Neutrophil (primary cell): Measurements from ENCODE around the gene DNAH10.

Experiments
- H3K27ac ChIP-seq: fragments of 200-600 bp; sonication (generic); 2 replicates; pipeline ENCODE4 v1.5.1; 2016; ENCODE audit warnings: mild to moderate bottlenecking, moderate library complexity
- H3K27me3 ChIP-seq: fragments of 200-600 bp; sonication (generic); 2 replicates; pipeline ENCODE4 v1.6.0; 2016; ENCODE audit warnings: mild to moderate bottlenecking
- H3K36me3 ChIP-seq: fragments of 200-600 bp; sonication (generic); 2 replicates; pipeline ENCODE4 v1.5.1; 2017
- H3K4me1 ChIP-seq, 2 experiments: fragments of 200-600 bp in 1 of 2; sonication (generic) in 1 of 2; 1 replicate in 1 of 2; 2 replicates in 1 of 2; pipeline versions ENCODE4 v1.5.1 to v1.6.1; 2013 to 2016; ENCODE audit warnings: low read depth in 1 of 2, low read length in 1 of 2, mild to moderate bottlenecking in 1 of 2, moderate library complexity in 1 of 2; ENCODE audit not compliant: control insufficient read depth in 1 of 2, insufficient read depth in 1 of 2
- H3K4me3 ChIP-seq, 2 experiments: fragments of 200-600 bp in 1 of 2; sonication (generic) in 1 of 2; 1 replicate in 1 of 2; 2 replicates in 1 of 2; pipeline ENCODE4 v1.5.1; 2013 to 2016; ENCODE audit warnings: low read depth in 1 of 2, low read length in 1 of 2, mild to moderate bottlenecking in 1 of 2, moderate library complexity in 1 of 2
- H3K9me3 ChIP-seq: fragments of 200-600 bp; sonication (generic); 2 replicates; pipeline ENCODE4 v1.5.1; 2016
- CTCF ChIP-seq: fragments of 200-600 bp; sonication (generic); IDR thresholded peaks from 2 replicates; pipeline ENCODE4 v1.5.1; 2016; ENCODE audit warnings: antibody characterized with exemption

Gene DNAH10

GRCh38 chr12:123952037-123952436 is 189.9 kb downstream of the DNAH10 start:
- H3K4me1 ChIP-seq: no peaks in the 10 kb centered on the region
- TF ChIP-seq CTCF: no peak
- no peak overlapping the region for H3K27ac ChIP-seq
- no peaks in the 10 kb centered on the region for H3K27me3 ChIP-seq
- H3K4me3 ChIP-seq: no peak overlapping the region
- H3K9me3 ChIP-seq: no peaks in the 10 kb centered on the region
- H3K36me3 ChIP-seq: no peaks in the 10 kb centered on the region

GRCh38 chr12:123954647-123955350 is 192.7 kb downstream of the DNAH10 start:
- no peaks in the 10 kb centered on the region for H3K27me3 ChIP-seq
- no peaks in the 10 kb centered on the region for H3K4me1 ChIP-seq
- no peak overlapping the region for H3K27ac ChIP-seq
- no peaks in the 10 kb centered on the region for H3K36me3 ChIP-seq
- H3K9me3 ChIP-seq: no peaks in the 10 kb centered on the region
- no peak overlapping the region for H3K4me3 ChIP-seq
- TF ChIP-seq CTCF: no peak

- Histone ChIP-seq H3K4me1 (no peaks in the 10 kb centered on the region), H3K36me3 (no peaks in the 10 kb centered on the region), H3K4me3 (no peak overlapping the region), H3K27me3 (no peaks in the 10 kb centered on the region), H3K27ac (no peak overlapping the region), H3K9me3 (no peaks in the 10 kb centered on the region)
- TF ChIP-seq CTCF: no peak
These were observed 194.1 kb downstream of the DNAH10 start for GRCh38 chr12:123956249-123956648.

GRCh38 chr12:123957196-123957595 is 195.1 kb downstream of the DNAH10 start:
- H3K4me3 ChIP-seq: no peak overlapping the region
- no peak overlapping the region for H3K27ac ChIP-seq
- H3K4me1 ChIP-seq: no peaks in the 10 kb centered on the region
- no peaks in the 10 kb centered on the region for H3K9me3 ChIP-seq
- no peak for TF ChIP-seq CTCF
- no peaks in the 10 kb centered on the region for H3K36me3 ChIP-seq
- no peaks in the 10 kb centered on the region for H3K27me3 ChIP-seq

GRCh38 chr12:123958462-123958861 is 196.4 kb downstream of the DNAH10 start:
- H3K9me3 ChIP-seq: no peaks in the 10 kb centered on the region
- H3K4me3 ChIP-seq: no peak overlapping the region
- no peaks in the 10 kb centered on the region for H3K4me1 ChIP-seq
- TF ChIP-seq CTCF: no peak
- no peak overlapping the region for H3K27ac ChIP-seq
- H3K36me3 ChIP-seq: no peaks in the 10 kb centered on the region
- no peaks in the 10 kb centered on the region for H3K27me3 ChIP-seq
